Fibroblast of mammary gland (primary cell): ENCODE measurements around the gene GPR45.

Source experiments
- DNase-seq: peaks from one replicate; pipeline ENCODE4 v3.0.0-alpha.2; 2010; ENCODE audit warnings: low read depth
- H3K4me3 ChIP-seq: 2 replicates; pipeline ENCODE4 v1.5.1; 2011; ENCODE audit warnings: low read depth, mild to moderate bottlenecking, low read length, moderate library complexity; ENCODE audit not compliant: control insufficient read depth
- TF ChIP-seq, protein P1 (sequence below): conservative IDR thresholded peaks from 2 replicates; pipeline ENCODE4 v1.5.1; 2011; ENCODE audit warnings: low read depth, low read length, inconsistent platforms; ENCODE audit not compliant: control insufficient read depth, insufficient read depth

Gene GPR45

DNA sequence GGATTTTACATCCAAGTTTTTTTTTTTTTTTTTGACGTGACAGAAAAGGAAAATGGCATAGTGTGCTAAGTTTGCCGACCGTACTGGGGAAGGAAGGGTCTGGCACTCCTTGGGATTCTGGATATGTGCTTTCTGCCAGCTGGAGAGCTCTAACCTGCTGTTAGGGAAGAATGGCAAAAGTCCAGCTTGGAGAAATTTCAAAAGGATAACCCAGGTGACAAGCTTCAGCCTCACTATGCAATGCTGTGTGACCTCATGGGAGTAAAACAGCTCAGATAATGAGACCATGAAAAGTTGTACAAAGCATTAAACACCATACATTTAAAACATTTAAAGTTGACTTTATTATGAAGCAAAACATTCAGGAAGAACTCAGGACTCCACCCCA lies 10.3 kb upstream of the GPR45 start:
- no peak for DNase-seq
- TF ChIP-seq, protein P1, sequence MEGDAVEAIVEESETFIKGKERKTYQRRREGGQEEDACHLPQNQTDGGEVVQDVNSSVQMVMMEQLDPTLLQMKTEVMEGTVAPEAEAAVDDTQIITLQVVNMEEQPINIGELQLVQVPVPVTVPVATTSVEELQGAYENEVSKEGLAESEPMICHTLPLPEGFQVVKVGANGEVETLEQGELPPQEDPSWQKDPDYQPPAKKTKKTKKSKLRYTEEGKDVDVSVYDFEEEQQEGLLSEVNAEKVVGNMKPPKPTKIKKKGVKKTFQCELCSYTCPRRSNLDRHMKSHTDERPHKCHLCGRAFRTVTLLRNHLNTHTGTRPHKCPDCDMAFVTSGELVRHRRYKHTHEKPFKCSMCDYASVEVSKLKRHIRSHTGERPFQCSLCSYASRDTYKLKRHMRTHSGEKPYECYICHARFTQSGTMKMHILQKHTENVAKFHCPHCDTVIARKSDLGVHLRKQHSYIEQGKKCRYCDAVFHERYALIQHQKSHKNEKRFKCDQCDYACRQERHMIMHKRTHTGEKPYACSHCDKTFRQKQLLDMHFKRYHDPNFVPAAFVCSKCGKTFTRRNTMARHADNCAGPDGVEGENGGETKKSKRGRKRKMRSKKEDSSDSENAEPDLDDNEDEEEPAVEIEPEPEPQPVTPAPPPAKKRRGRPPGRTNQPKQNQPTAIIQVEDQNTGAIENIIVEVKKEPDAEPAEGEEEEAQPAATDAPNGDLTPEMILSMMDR: no peak
- H3K4me3 ChIP-seq: no peak overlapping the region

DNA sequence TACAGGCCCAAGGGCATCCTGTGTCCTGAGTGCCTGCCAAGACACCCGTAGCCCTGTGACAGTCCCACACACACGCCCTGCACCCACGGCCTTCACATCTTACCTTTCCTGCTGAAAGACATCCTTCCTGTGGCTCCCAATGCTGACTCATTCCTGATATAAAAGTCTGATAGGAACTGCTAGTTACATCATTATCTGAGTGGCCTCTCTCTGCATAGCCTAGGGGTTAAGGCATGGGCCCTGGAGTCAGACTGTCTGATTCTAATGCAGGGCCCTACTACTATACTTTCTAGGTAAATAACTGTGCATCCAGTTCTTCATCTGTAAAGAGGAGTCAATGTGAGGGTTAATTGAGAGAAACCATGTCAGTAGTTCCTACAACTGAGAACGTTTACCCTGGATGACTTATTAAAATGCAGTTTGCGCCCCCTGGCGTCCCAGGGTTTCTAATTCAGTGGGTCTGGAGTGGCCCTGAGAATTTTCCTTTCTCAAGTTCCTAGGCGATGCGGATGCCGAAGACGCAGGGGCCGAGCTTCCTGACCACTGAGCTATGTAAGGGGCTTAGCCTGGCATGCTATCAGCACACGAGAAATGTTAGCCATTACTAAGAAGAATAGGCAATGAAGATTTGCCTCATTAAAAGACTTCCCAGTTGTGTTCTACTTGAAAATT lies 6.0 kb upstream of the GPR45 start:
- TF ChIP-seq, protein P1: peak; percentile 80
- DNase-seq: peak; percentile 78
- no peak overlapping the region for H3K4me3 ChIP-seq

GRCh38 chr2:105236060-105236424 lies 5.5 kb upstream of the GPR45 start:
- TF ChIP-seq, protein P1: no peak
- no peak overlapping the region for H3K4me3 ChIP-seq
- no peak for DNase-seq

- no peak overlapping the region for H3K4me3 ChIP-seq
- TF ChIP-seq, protein P1: no peak
- no peak for DNase-seq
Measured at GRCh38 chr2:105237045-105237765, 4.3 kb upstream of the GPR45 start.

DNA sequence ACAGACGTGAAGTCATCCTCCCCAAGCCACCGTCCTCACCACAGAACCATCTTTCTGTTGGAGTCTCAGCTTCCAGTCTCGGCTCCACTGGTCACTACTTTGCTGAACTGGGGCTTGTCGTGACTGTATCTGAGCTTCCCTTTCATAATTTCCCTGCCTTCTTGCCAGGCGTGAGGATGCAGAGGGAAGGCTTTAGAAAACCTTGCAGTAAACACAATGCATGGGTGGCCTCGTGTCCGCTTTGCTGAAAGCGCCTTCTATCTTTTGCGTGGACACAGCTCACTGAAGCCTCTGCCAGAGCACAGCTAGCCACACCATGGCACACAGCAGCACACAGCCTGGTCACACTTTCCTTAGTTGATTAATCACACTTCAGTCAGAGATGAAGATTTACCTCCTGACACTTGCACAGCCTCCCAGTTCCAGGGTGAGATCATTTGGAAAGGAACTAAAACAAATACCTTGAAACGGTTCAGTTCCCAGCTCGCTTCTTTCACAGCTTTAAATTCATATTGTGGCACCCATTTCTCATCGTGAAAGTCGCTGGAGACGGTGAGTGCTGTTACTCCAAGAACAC lies 2.8 kb upstream of the GPR45 start:
- H3K4me3 ChIP-seq: no peak overlapping the region
- TF ChIP-seq, protein P1: no peak
- no peak for DNase-seq

DNA sequence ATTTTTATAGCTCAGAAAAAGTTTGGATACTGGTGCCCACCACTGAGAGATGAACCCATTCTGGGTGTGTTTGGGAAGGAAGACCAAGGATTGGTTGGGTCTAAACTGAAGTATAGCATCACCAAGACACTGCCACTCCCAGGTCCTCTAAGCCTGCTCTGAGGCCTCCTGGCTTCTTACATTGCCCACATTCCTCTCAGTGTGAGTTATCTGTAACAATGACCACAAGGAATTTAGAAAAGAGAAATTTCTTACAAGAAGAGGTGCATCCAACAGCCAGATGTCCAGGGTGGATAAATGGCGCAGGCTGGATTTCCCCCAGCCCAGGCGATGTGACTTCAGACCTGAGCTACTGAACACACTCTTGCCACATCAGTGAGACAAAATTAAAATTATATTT lies 1.6 kb upstream of the GPR45 start:
- TF ChIP-seq, protein P1: no peak
- peak; percentile 89 for DNase-seq
- H3K4me3 ChIP-seq: no peak overlapping the region
